Liver (tissue), 3 donors: ENCODE results near the gene OFD1.

ENCODE experiments used
- EGR1 ChIP-seq, 2 donors: IDR thresholded peaks; 2 replicates each; pipeline ENCODE4 v1.6.1; 2016 to 2018; ENCODE audit warnings: antibody characterized with exemption in 2 of 2, low read depth in 2 of 2
- FOXA1 ChIP-seq: IDR thresholded peaks from 2 replicates; pipeline ENCODE4 v1.6.1; 2016; ENCODE audit warnings: antibody characterized with exemption
- GABPA ChIP-seq, 2 donors: IDR thresholded peaks in 1 of 2; conservative IDR thresholded peaks in 1 of 2; 2 replicates each; pipeline ENCODE4 v1.6.1; 2016; ENCODE audit warnings: antibody characterized with exemption in 2 of 2, mild to moderate bottlenecking in 1 of 2, moderate library complexity in 1 of 2
- HNF4G ChIP-seq: IDR thresholded peaks from 2 replicates; pipeline ENCODE4 v1.6.1; 2016; ENCODE audit warnings: antibody characterized with exemption
- JUND ChIP-seq, 2 donors: IDR thresholded peaks; 2 replicates each; pipeline ENCODE4 v1.6.1; 2016; ENCODE audit warnings: antibody characterized with exemption in 2 of 2
- SP1 ChIP-seq: IDR thresholded peaks from 2 replicates; pipeline ENCODE4 v1.6.1; 2018; ENCODE audit warnings: antibody characterized with exemption, mild to moderate bottlenecking
- TAF1 ChIP-seq: conservative IDR thresholded peaks from 2 replicates; pipeline ENCODE4 v1.6.1; 2016; ENCODE audit warnings: antibody characterized with exemption, mild to moderate bottlenecking
- YY1 ChIP-seq: IDR thresholded peaks from 2 replicates; pipeline ENCODE4 v1.6.1; 2016; ENCODE audit warnings: antibody characterized with exemption, mild to moderate bottlenecking
- TF ChIP-seq, protein P1 (sequence below): fragments of 150-350 bp; IDR thresholded peaks from 2 replicates; pipeline ENCODE4 v1.5.1; 2017; ENCODE audit warnings: improper control_type of control experiment, low read depth, low read length; ENCODE audit not compliant: missing input control
- TF ChIP-seq, protein P2 (sequence below): IDR thresholded peaks from 2 replicates; pipeline ENCODE4 v1.6.1; 2016; ENCODE audit warnings: antibody characterized with exemption
- TF ChIP-seq, protein P3 (sequence below): IDR thresholded peaks from 2 replicates; pipeline ENCODE4 v1.6.1; 2016; ENCODE audit warnings: antibody characterized with exemption
- TF ChIP-seq, protein P4 (sequence below): IDR thresholded peaks from 2 replicates; pipeline ENCODE4 v1.6.1; 2016; ENCODE audit warnings: antibody characterized with exemption, mild to moderate bottlenecking
- TF ChIP-seq, protein P5 (sequence below): IDR thresholded peaks from 2 replicates; pipeline ENCODE4 v1.6.1; 2016; ENCODE audit warnings: antibody characterized with exemption
- donor health status: healthy.
- donor health status: healthy.

DNA sequence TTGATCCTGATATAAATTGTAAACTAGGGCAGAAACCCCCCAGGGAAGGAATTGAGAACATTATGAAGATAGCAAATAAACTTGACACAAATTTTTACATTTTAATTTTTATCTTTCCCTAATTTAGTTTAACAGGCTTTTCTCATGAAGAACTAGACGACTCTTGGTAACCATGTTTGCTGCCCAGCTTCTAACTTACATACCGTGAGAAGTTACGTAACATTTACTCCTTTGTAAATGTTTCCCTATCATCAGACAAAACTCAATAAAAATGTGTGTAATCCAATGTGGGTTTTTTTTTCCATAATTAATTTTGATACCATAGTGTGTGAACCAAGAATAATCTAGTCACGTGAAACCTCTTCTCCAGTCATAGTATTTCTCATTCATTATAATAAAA, 34.4 kb downstream of the OFD1 start:
- TF ChIP-seq, protein P1, sequence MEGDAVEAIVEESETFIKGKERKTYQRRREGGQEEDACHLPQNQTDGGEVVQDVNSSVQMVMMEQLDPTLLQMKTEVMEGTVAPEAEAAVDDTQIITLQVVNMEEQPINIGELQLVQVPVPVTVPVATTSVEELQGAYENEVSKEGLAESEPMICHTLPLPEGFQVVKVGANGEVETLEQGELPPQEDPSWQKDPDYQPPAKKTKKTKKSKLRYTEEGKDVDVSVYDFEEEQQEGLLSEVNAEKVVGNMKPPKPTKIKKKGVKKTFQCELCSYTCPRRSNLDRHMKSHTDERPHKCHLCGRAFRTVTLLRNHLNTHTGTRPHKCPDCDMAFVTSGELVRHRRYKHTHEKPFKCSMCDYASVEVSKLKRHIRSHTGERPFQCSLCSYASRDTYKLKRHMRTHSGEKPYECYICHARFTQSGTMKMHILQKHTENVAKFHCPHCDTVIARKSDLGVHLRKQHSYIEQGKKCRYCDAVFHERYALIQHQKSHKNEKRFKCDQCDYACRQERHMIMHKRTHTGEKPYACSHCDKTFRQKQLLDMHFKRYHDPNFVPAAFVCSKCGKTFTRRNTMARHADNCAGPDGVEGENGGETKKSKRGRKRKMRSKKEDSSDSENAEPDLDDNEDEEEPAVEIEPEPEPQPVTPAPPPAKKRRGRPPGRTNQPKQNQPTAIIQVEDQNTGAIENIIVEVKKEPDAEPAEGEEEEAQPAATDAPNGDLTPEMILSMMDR: no peak
- TF ChIP-seq EGR1 (IDR thresholded peaks at IDR 0.05; ENCODE audit: low read depth in 2 of 2) (no peak), HNF4G (no peak), JUND (IDR thresholded peaks at IDR 0.05) (no peak), SP1 (no peak), TAF1 (no peak), YY1 (no peak), FOXA1 (no peak), GABPA (IDR thresholded peaks at IDR 0.05 in 1 of 2, conservative IDR thresholded peaks at IDR 0.05 in 1 of 2) (no peak)
- TF ChIP-seq, protein P2, sequence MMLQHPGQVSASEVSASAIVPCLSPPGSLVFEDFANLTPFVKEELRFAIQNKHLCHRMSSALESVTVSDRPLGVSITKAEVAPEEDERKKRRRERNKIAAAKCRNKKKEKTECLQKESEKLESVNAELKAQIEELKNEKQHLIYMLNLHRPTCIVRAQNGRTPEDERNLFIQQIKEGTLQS: no peak
- TF ChIP-seq, protein P3, sequence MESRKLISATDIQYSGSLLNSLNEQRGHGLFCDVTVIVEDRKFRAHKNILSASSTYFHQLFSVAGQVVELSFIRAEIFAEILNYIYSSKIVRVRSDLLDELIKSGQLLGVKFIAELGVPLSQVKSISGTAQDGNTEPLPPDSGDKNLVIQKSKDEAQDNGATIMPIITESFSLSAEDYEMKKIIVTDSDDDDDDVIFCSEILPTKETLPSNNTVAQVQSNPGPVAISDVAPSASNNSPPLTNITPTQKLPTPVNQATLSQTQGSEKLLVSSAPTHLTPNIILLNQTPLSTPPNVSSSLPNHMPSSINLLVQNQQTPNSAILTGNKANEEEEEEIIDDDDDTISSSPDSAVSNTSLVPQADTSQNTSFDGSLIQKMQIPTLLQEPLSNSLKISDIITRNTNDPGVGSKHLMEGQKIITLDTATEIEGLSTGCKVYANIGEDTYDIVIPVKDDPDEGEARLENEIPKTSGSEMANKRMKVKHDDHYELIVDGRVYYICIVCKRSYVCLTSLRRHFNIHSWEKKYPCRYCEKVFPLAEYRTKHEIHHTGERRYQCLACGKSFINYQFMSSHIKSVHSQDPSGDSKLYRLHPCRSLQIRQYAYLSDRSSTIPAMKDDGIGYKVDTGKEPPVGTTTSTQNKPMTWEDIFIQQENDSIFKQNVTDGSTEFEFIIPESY: no peak
- TF ChIP-seq, protein P4, sequence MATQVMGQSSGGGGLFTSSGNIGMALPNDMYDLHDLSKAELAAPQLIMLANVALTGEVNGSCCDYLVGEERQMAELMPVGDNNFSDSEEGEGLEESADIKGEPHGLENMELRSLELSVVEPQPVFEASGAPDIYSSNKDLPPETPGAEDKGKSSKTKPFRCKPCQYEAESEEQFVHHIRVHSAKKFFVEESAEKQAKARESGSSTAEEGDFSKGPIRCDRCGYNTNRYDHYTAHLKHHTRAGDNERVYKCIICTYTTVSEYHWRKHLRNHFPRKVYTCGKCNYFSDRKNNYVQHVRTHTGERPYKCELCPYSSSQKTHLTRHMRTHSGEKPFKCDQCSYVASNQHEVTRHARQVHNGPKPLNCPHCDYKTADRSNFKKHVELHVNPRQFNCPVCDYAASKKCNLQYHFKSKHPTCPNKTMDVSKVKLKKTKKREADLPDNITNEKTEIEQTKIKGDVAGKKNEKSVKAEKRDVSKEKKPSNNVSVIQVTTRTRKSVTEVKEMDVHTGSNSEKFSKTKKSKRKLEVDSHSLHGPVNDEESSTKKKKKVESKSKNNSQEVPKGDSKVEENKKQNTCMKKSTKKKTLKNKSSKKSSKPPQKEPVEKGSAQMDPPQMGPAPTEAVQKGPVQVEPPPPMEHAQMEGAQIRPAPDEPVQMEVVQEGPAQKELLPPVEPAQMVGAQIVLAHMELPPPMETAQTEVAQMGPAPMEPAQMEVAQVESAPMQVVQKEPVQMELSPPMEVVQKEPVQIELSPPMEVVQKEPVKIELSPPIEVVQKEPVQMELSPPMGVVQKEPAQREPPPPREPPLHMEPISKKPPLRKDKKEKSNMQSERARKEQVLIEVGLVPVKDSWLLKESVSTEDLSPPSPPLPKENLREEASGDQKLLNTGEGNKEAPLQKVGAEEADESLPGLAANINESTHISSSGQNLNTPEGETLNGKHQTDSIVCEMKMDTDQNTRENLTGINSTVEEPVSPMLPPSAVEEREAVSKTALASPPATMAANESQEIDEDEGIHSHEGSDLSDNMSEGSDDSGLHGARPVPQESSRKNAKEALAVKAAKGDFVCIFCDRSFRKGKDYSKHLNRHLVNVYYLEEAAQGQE: no peak
- TF ChIP-seq, protein P5, sequence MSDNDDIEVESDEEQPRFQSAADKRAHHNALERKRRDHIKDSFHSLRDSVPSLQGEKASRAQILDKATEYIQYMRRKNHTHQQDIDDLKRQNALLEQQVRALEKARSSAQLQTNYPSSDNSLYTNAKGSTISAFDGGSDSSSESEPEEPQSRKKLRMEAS: no peak
